Esophagus squamous epithelium (tissue), 5 donors: ENCODE measurements around the gene ASPHD2. TPM values are rescaled to one million over a fixed set of nuclear protein-coding genes. Genes with fewer than 3 reads are reported as not detected.
"Not testable (repeated sequence)": the region's sequence is repeated elsewhere in the genome, so short reads cannot be mapped to it uniquely, and the experiment has no call there.

ENCODE experiments used
- DNase-seq: peaks from one replicate; lab custom pipeline; 2025; lab: John Stamatoyannopoulos, UW
- H3K27ac ChIP-seq, 4 donors: fragments of 200-600 bp; sonication (generic); one replicate each; pipeline ENCODE4 v1.5.1; 2016 to 2019; ENCODE audit warnings: mild to moderate bottlenecking in 1 of 4
- H3K27me3 ChIP-seq, 4 donors: fragments of 200-600 bp; sonication (generic); 1 replicate in 3 of 4; 2 replicates in 1 of 4; pipeline versions ENCODE4 v1.5.1 to v1.6.0; 2017 to 2021; ENCODE audit warnings: antibody characterized with exemption in 1 of 4
- H3K36me3 ChIP-seq, 3 donors: fragments of 200-600 bp; sonication (generic); one replicate each; pipeline ENCODE4 v1.5.1; 2016 to 2019
- H3K4me1 ChIP-seq, 3 donors: fragments of 200-600 bp; sonication (generic); one replicate each; pipeline ENCODE4 v1.5.1; 2017 to 2019
- H3K4me3 ChIP-seq, 4 donors: fragments of 200-600 bp; sonication (generic); 1 replicate in 3 of 4; 2 replicates in 1 of 4; pipeline ENCODE4 v1.5.1; 2016 to 2019; ENCODE audit warnings: mild to moderate bottlenecking in 2 of 4, moderate library complexity in 1 of 4
- H3K9me3 ChIP-seq, 3 donors: fragments of 200-600 bp; sonication (generic); one replicate each; pipeline ENCODE4 v1.5.1; 2016 to 2019
- POLR2A ChIP-seq, 4 donors: fragments of 450-650 bp; IDR thresholded peaks; one replicate each; pipeline ENCODE4 v1.6.1; 2017; ENCODE audit warnings: antibody characterized with exemption in 4 of 4, mild to moderate bottlenecking in 4 of 4, moderate library complexity in 3 of 4
- WGBS, 2 donors: methylation state at CpG; one replicate each; pipeline ENCODE4 v1.1.5; 2018; 5-methylcytosine and 5-hydroxymethylcytosine counted together
- intact Hi-C: fragments of 100-400 bp; cut with DNase I; formaldehyde crosslinking; loops from one replicate; pipeline ENCODE4 v1.15.0; 2022
- total RNA-seq, 4 donors: library from RNA; depleted of rRNA; stranded (reverse); fragments of >200 nt; gene quantifications; one replicate each; pipeline ENCODE4 v1.1.0, GENCODE V29; 2016
- TF ChIP-seq, protein P1 (sequence below), 6 experiments: fragments of 450-650 bp in 4 of 6; fragments of 200-600 bp in 2 of 6; sonication (generic) in 2 of 6; IDR thresholded peaks; one replicate each; pipeline ENCODE4 v1.5.1; 2016 to 2019; ENCODE audit warnings: antibody characterized with exemption in 6 of 6, mild to moderate bottlenecking in 4 of 6, moderate library complexity in 4 of 6
- donor health status: DM: yes; HTN: yes; CAD: no.

Gene ASPHD2
- total RNA-seq, 4 donors from 2014 or later = 1.3 to 2.1 (median 2.0) TPM

DNA sequence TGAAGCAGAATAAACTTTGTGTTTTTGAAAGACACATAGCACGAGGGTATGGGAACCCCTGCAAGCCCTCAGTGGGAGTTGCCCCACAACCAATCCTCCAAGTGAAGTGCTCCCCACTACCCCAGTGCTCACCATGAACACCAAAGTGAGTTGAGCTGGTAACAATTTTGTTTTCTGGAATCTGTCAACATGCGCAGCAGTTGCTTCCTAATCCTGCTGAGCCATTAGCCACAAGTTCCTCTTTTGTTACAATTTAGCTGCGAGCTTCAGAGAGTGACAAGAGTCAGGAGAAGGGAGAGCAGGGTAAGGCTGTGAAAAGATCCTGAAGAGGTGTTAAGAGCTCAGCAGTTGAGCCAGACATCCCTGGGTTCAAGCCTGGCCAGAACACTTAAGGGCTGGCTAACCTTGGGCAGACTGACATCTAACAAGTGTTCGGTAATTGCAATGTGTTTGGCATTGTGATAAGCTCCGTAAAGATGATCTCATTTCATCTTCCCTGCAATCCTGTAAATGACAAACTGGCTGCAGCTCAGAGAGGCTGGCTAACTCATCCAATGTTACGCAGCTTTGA is 24.1 kb upstream of the ASPHD2 start:
- H3K4me1 ChIP-seq = no peaks in the 10 kb centered on the region
- no peaks in the 10 kb centered on the region for H3K9me3 ChIP-seq
- WGBS, 2 donors = 26 to 31% methylated on average over 4 to 6 of the region's 6 CpGs
- intact Hi-C loops = no loop called here
- no peak overlapping the region for H3K27ac ChIP-seq
- H3K27me3 ChIP-seq = peaks cover 0 to 71% (median 0%) of the 10 kb centered on the region in 4 donors
- no peaks in the 10 kb centered on the region for H3K36me3 ChIP-seq
- no peak overlapping the region for H3K4me3 ChIP-seq
- DNase-seq = no peak
- TF ChIP-seq POLR2A (IDR thresholded peaks at IDR 0.05) = no peak
- TF ChIP-seq, protein P1, sequence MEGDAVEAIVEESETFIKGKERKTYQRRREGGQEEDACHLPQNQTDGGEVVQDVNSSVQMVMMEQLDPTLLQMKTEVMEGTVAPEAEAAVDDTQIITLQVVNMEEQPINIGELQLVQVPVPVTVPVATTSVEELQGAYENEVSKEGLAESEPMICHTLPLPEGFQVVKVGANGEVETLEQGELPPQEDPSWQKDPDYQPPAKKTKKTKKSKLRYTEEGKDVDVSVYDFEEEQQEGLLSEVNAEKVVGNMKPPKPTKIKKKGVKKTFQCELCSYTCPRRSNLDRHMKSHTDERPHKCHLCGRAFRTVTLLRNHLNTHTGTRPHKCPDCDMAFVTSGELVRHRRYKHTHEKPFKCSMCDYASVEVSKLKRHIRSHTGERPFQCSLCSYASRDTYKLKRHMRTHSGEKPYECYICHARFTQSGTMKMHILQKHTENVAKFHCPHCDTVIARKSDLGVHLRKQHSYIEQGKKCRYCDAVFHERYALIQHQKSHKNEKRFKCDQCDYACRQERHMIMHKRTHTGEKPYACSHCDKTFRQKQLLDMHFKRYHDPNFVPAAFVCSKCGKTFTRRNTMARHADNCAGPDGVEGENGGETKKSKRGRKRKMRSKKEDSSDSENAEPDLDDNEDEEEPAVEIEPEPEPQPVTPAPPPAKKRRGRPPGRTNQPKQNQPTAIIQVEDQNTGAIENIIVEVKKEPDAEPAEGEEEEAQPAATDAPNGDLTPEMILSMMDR (IDR thresholded peaks at IDR 0.05) = no peak

DNA sequence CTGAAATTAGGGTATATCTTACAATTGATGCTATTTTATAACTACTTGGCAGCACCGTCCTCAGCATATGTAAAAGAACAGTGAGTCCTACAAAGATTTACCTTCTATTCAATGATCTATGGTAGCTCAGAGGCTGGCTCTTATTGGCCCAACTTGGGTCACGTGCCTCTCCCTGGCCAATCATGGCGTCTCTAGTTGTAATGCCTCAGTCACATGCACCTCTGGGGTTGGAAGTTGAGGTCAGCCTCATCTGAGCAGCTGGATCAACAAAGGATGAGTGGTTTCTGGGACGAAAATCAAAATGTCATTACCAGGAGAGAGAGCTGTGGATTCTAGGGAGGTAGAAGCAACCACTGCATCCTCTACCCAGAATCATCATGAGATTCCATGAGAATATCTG is 22.9 kb upstream of the ASPHD2 start:
- Histone ChIP-seq H3K4me1 (no peaks in the 10 kb centered on the region), H3K27ac (no peak overlapping the region), H3K36me3 (no peaks in the 10 kb centered on the region), H3K4me3 (no peak overlapping the region), H3K9me3 (no peaks in the 10 kb centered on the region), H3K27me3 (peaks cover 0 to 81% (median 0%) of the 10 kb centered on the region in 4 donors)
- TF ChIP-seq, protein P1 (IDR thresholded peaks at IDR 0.05) = no peak
- no peak for TF ChIP-seq POLR2A (IDR thresholded peaks at IDR 0.05)
- 66 to 86% methylated on average over 4 of the region's 4 CpGs for WGBS, 2 donors
- DNase-seq = no peak
- intact Hi-C loops = no loop called here

DNA sequence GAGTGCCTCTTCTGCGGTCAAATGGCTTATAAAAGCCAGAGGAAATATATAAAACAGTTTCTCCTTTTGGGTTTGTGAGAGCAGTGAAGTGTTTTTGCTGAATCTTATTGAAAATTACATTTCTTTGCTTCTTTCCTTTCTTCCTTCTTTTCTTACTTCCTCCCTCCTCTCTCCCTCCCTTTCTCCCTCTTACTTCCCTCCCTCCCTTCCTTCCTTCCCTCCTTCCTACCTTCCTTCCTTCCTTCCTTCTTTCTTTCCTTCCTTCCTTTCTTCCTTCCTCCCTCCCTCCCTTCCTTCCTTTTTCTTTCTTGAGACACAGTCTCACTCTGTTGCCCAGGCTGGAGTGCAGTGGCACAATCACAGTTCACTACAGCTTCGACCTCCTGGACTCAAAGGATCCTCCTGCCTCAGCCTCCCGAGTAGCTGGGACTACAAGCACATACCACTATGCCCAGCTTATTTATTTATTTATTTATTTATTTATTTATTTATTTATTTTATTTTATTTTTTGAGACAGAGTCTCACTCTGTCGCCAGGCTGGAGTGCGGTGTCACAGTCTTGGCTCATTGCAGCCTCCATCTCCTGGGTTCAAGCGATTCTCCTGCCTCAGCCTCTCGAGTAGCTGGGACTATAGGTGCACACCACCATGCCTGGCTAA is 20.4 kb upstream of the ASPHD2 start:
- intact Hi-C loops, DNase-seq, H3K4me1 ChIP-seq, H3K36me3 ChIP-seq, H3K27ac ChIP-seq, H3K4me3 ChIP-seq, H3K9me3 ChIP-seq: not testable (repeated sequence)
- H3K27me3 ChIP-seq = peaks cover 0 to 90% (median 0%) of the 10 kb centered on the region in 4 donors
- 85 to 87% methylated on average over 7 of the region's 7 CpGs for WGBS, 2 donors

DNA sequence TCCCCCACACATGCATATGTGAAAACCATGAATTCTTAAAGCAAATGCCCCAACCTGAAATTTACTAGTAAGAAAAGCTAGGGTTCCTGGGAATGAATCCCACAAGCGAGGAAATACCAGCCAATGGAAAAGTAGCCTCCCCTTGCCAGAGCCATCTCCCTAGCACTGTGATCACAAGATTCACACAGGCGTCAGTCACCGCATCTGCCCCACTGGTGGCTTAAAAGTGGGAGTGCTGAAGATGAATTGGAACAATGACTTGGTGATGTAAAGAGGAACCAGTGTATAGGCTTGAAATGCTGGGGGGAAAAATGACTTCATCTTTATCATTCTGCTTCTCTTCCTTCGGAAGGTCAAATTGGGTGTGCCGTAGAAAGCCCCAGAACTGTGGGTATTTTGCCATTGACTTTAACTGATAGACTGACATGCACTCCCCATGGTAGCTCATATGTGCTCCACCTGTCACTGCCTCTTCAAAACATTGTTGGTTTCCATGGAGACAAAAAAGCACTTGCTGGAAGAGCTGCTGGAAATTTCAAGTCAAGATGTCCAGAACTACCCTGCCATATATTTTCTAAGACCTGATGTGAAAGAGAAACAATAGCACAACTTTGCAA is 19.2 kb upstream of the ASPHD2 start:
- Histone ChIP-seq H3K4me3 (no peak overlapping the region), H3K27ac (no peak overlapping the region), H3K36me3 (no peaks in the 10 kb centered on the region), H3K27me3 (peaks cover 0 to 89% (median 0%) of the 10 kb centered on the region in 4 donors), H3K9me3 (no peaks in the 10 kb centered on the region), H3K4me1 (no peaks in the 10 kb centered on the region)
- no peak for DNase-seq
- 50 to 54% methylated on average over 4 to 5 of the region's 5 CpGs for WGBS, 2 donors
- TF ChIP-seq POLR2A (IDR thresholded peaks at IDR 0.05) = no peak
- TF ChIP-seq, protein P1 (IDR thresholded peaks at IDR 0.05) = no peak
- intact Hi-C loops = no loop called here

DNA sequence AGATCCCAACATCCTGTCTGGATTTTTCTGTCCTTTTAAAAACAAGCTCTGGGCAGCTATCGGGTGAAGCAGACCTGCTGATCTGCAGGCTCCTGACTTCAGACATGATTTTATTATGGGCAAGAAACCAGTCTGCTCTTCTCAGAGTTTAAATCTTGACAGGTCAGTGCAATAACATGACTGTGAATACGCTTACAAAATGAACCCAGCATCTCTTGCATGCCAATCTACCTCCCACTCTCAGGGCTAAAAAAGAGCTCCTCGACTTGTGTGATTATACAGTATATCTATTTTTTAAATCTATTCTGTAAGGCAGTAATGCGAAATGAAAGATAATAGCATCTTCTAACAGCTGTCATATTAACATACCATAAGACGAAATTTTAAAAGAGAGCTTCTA is 18.7 kb upstream of the ASPHD2 start:
- H3K9me3 ChIP-seq = no peaks in the 10 kb centered on the region
- no peak overlapping the region for H3K4me3 ChIP-seq
- no peak for DNase-seq
- intact Hi-C loops = no loop called here
- no peak overlapping the region for H3K27ac ChIP-seq
- H3K4me1 ChIP-seq = no peaks in the 10 kb centered on the region
- H3K27me3 ChIP-seq = peaks cover 0 to 89% (median 0%) of the 10 kb centered on the region in 4 donors
- no peak for TF ChIP-seq POLR2A (IDR thresholded peaks at IDR 0.05)
- TF ChIP-seq, protein P1 (IDR thresholded peaks at IDR 0.05) = no peak
- WGBS, 2 donors = 68 to 73% methylated on average over 5 of the region's 5 CpGs
- no peaks in the 10 kb centered on the region for H3K36me3 ChIP-seq
